NCI-H1436 (cell line): ENCODE data around the gene TXNRD2.
"Not testable (repeated sequence)": the region's sequence is repeated elsewhere in the genome, so short reads cannot be mapped to it uniquely, and the experiment has no call there.

Source experiments
- DNase-seq: peaks from one replicate; lab custom pipeline; 2025; lab: John Stamatoyannopoulos, UW

The TXNRD2 gene

DNA sequence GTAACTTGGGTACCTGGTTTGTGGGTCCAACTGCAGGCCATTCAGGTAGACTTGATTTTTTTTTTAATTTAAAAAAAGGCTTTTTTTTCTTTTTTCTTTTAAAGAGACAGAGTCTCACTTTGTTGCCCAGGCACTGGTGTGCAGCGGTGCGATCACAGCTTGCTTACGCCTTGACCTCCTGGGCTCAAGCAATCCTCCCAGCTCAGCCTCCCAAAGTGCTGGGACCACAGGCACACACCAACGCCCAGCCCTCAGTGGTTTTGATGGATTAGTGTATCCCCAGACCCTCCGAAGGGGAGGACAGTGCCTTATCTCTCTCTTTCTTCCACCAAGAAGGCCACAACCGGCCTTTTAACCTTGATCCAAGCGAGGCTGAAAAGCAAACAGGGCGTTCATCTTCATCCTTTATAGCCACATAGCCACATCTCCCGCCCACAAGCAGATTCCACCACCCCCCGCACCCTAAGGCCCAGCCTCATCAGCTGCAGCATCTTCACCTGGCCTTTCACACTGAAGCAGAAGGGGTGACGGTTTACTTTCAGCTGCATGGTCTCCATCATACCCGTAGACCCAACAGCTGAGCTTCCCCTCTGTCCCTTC is 17.6 kb downstream of the TXNRD2 start:
- no peak for DNase-seq

DNA sequence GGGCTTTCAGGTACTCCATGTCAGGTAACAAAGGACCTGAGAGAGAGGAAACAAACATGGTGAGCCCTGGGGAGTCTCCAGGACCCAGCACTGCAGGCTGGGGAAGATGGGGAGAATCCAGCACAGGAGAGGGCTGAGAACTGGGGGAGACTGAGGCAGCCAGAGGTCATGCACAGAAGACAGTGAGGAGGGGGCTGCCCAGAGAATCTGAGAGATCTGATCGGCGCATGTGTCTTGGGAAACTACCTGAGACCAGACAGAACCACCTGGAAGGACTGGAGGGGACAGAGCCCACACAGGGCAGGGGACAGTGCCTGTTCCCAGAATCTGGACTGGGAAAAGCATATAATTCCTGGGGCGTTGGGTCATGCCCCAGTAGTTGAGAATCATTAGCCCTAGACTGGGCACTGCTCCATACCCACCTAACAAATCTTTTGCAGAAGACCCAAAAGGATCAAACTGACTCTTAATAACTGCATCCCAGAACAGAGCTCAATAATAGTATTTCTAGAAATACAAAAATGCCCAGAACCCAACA is 20.0 kb downstream of the TXNRD2 start:
- no peak for DNase-seq

DNA sequence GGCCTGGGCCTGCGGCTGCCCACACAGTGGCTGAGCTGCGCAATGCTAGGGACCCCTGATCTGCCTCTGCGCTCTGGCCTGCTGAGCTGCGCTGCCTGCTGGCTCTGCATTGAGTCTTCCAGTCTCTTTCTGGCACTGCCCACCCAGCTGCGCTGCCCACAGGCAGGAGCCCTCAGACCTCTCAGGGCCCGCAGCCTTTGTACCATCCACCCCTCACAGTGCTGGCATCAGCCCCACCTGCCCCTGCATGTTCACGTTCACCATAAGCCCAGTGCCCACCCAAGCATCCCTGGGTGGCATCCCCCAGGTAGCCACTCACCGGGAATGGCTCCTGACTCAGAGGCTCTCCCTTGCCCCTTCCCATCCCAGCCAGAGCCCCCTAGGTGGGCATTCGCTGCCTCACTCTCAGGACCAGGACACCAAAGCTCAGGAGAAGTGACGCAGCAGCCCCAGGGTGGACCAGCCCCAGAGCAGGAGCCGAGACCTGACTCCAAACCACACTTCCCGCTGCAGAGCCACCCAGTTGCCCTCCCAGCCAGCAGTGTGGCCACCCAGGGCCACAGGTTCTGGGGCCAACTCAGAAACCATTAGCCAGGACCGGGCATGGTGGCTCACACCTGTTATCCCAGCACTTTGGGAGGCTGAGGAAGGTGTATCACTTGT is 21.8 kb downstream of the TXNRD2 start:
- no peak for DNase-seq

DNA sequence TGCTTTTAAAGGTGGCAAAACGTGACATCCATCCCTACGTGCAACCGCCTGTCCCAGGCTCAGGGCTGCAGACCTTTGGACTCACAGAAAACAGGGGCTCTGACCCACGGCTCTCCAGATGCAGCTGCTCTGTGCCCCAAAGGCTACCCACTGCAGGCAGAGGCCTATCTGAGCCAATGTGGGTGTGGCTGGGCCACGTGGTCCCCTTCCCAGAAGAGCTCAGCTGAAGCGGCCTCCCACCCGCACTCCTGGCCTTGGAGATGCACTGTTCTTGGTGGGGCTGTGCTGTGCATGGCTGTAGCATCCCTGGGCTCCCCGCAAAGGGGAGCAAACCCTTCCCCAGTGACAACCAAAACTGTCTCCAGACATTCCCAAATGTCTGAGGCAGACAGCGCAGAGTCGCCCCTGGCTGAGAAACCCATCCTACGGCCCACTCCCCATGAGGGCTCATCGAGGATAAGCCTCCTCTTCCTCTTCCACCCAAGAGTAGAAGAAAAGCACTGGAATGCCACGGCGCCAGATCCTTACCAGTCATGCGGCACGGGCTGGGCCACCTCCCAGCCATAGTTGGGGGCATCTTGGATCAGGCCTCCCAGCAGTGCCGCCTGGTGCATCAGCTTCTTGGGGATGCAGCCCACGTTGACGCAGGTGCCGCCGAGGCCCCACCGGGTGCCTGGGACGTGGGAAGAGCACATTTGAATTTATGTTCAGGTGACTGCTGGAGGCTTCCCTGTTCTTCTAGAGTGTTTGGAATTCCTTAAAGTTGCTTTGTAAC is 23.1 kb downstream of the TXNRD2 start:
- DNase-seq, result no peak

DNA sequence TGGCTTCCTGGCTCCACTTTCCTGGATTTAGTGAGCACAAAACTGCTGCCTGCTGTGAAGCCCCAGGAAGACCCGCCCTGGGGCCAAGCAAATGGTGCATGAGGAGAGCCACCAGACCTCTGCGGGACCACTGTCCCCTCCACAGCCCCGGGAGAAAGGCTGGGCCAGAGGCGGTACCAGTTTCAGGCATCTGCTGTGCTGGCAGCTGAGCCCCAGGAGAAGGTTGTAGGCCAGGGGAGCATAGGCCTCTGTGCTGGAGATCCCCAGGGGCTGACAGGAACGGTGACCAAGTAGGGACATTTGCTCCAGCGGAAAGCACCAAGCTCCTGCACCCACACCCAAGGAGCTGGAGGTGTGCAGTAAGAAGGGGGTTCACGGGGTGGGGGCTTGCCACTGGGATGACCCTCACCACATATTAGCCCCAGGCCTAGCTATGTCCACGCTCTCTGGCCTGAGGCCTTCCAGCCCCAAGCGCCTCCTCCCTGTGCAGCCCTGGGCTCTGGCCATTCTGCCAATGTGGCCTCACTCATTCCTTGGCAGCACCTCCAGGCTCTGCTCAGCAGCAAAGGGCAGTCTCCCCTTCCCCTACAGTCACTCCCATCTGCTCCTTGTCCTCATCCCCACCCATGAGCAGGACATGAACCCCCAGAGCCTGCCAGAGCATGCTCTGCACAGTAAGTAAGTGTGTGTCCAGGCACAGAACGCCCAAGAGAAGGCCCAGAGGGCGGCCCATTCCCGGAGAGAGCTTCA is 24.1 kb downstream of the TXNRD2 start:
- DNase-seq, result no peak

DNA sequence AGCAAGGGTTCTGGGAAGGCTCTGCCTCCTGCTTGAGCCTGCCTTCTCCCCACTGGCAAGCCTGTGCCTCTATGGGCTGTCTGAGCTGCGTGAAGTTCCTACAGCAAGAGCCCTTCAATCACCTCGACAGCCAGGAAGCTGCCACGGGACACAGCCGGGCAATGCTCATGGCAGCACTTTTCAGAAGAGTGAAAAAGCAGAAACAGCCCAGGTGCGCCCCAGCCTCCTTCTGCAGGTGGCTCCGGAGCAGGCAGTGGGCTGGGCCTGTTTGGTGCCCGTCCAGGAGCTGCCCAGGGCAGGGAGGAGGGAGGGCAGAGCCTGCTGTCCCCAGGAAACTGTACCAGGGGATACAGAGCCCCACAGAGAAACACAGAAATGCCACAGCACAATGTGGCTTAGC is 24.7 kb downstream of the TXNRD2 start:
- no peak for DNase-seq

DNA sequence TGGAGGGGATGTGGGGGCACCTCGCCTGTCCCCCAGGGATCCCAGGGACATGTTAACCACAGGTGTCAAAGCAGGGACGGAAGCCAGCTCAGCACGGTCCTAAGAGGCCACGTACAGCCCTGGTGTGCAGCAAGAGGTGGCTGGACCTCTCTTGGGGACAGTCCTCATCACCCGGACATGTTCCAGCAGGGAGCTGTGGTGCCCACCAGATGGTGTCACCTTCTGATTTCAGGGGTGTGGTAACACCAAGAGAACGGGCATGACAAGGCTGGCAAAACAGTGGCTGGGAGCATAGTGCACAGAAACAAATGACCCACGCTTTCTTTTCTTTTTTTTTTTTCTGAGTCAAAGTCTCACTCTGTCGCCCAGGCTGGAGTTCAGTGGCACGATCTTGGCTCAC is 25.6 kb downstream of the TXNRD2 start:
- no peak for DNase-seq

DNA sequence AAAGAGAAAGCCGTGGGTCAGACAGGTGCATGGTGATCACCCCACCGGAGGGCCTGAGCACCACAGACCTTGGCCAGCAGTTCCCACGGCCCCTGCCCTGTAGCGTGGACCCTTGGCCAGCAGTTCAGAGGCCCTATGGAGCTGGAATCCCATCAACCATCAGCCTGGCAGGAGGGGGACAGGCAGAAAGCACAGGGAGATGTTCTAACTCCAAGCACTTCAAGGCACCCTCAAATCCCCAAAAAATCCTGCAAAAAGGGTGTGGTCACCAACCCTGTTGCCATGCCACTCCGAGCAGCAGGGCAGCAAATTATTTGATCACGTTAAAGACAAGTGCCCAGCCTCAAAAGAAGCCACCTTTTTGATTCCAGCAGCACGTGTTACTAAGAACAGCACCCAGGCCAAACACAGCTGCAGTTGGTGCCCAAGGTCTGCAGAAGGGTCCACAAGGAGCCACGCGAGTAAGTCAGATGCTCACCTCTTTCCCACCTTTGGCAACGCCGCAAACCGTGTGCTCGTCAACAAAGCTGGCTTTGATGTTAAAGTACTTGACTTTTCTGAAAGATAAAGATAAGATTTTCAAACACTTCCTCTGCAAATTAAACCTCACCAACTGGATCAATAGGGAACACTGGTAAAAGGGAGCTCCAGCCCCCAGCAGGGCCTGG is 26.2 kb downstream of the TXNRD2 start:
- DNase-seq, result no peak

DNA sequence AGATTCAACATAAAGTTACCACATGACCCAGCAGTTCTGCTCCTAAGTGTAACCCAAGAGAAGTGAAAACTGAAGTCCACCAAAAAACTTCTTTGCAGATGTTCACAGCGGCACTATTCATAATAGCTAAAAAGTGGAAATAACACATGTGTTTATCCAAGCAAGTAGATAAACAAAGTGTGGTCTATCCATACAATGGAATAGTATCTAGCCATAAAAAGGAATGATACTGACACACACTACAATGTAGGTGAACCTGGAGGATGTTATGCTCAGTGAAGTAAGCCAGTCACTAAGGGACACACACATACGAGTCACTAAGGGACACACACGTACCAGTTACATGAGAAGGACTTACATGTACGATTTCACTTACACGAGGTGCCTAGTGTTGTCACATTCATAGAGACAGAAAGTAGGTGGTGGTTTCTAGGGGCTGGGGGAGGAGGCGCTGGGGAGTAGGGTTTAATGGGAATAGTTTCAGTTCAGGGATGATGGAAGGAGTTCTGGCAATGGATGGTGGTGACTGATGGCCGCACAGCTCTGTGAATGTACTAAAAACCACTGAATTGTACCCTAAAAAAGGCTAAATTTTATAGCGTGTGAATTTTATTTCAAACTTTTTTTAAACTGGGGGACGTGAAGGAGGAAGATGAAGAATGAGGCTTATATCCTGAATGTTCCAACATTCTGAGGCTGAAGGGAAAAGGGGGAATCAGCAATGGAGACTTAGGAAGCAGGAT is 27.2 kb downstream of the TXNRD2 start:
- DNase-seq, result no peak

DNA sequence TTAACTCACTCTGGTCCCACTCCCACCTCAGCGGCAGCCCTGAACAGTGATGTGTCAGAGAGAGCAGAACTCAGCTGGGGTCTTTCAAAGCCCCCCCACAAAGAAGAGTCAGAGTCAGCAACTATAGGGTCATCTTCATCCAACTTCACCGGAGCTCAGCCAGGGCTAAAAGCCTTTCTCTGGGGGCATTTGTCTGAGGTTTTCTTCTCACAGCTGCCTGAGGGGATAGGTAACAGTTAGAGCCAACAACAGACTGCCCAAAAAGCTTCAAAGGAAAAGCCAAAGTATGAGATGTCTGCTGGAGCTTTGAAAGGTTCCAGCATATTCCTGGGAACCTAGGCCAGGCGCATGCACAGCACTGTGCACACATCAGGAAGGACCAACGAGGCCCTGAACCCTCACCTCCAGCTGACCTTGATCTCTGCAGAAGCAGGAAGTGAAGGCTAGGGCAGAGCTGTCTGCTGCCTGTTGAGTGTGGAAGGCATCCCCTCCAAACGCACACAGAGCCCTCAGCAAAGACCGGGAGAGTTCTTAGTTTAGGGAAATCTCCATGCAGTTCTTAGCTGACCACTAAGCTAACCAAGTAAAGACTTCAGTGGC is 28.2 kb downstream of the TXNRD2 start:
- DNase-seq, result no peak

DNA sequence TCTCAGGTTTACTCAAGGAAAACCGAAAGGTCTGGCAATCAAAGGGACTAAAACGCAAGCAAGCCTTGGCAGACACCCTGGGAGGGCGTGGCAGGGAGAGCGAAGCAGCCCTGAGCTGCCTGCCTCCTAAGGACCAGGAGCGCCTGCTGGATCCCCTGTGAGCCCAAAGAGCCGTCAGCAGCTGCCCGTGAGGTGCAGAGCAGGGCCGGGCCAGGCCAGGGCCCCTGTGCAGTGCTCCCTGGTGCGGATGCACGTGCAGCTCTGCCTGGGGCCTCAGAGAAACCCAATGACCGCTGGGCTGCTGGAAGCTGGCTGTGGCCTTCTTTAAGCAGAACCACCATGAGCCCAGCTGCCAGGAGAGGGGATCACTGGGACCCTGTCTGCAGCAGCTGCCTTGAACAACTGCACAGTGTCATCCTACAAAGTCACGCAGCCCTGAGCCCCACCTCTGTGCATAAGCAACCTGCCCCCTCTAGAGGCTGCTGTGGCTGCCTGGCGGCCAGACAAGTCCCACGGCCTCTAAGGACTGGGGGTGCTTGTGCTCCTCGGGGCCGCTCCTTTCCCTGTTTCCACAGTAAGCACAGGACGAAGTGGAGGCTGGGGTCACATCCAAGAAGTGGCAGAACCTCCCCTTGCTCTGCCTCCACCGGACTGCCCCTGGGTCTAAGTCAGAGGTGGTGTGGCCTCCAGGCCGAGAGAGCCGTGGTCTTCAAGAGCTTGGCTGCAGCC is 29.2 kb downstream of the TXNRD2 start:
- DNase-seq, result no peak

DNA sequence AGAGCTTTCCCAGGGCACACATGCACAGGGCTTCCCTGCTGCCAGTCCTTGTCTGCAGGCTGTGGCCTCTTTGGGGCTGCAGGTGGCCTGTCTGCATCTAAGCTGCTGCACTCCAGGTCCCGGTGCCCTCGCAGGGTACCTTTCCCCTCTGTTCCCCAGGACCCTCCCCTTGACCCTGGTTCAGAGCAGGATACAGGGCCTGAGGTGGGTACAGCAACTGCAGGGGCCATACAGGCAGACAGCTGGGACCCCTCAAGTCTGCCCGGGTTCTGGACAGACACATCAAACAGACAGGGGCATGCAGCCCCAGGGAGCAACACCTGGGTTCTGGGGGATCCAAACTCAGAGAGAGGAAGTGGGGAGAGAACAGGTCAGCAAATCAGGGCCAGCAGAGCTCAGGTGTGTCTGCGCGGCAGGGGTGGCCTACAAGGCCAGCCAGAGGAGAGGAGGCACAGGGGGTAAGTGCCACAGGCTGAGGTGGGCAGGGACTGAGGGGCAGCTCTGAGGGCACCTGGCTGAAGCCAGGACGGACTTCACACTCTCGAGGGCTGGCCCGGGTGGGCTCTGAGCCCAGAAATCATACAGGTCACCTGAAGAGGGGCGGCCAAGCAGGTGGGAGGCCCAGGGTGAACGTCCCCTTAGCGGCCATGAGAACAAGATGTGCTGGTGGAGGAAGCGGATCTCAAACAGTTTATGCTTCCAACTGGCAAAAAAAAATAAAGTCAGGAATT is 29.9 kb downstream of the TXNRD2 start:
- no peak for DNase-seq

DNA sequence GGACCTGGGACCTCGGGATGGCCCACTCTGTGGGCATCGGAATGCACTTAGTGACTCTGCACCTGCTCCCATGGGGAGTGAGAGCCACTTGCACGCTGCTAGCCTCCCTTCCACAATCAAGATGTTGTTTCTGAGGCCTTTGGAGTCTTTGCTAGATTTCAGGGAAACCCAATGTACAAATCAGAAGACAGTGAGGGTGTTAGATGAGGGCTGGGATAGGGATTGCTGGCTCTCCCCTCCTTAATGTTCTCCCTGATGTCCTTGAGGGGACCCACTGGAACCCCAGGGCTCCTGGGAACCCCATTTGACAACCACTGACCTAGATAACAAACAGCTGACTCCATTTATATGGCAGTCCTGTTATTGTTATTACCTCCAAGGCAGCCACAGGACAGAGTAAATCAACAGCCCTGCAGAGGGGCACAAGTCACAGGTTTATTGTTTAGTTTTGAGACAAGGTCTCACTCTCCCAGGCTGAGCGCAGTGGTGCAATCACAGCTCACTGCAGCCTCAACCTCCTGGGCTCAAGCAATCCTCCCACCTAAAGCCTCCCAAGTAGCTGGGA is 31.4 kb downstream of the TXNRD2 start:
- DNase-seq, result no peak

DNA sequence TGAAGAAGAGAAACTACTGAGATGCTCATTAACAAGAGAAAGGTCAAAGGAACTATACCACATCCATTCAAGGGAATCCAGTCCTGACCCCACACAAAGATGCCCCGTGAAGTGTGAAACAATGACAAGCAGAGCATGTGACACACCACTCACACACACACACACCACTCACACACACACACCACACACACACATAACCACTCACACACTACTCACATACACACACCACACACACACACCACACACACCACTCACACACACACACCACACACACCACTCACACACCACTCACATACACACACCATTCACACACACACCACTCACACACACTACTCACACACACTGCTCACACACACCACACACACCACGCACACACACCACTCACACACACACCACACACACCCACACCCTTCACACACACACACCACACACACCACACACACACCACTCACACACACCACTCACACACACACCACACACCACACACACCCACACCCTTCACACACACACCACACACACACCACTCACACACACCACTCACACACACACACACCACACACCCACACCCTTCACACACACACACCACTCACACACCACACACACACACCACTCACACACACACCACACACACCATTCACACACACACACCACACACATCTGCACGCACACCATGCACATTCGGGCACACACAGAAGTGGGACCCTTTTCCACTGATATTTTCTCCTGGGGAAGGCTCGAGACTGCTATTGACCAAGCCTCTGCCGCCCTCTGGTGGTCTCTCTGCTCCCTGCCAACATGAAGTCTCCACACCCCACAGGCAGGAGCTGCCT is 32.1 kb downstream of the TXNRD2 start:
- peak; percentile 74 for DNase-seq

DNA sequence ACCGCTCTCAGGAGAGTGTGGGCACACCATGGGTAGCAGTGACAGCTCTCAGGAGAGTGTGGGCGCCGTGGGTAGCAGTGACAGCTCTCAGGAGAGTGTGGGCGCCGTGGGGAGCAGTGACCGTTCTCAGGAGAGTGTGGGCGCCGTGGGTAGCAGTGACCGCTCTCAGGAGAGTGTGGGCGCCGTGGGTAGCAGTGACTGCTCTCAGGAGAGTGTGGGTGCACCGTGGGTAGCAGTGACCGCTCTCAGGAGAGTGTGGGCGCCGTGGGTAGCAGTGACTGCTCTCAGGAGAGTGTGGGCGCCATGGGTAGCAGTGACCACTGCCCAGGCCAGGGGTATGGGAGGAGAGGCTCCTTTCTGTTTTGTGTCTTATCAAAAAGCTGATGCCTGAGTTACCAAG is 33.7 kb downstream of the TXNRD2 start:
- DNase-seq, result not testable (repeated sequence)

DNA sequence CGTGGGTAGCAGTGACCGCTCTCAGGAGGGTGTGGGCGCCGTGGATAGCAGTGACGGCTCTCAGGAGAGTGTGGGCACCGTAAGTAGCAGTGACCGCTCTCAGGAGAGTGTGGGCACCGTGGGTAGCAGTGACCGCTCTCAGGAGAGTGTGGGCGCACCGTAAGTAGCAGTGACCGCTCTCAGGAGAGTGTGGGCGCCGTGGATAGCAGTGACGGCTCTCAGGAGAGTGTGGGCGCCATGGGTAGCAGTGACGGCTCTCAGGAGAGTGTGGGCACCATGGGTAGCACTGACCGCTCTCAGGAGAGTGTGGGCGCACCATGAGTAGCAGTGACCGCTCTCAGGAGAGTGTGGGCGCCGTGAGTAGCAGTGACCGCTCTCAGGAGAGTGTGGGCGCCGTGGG is 34.8 kb downstream of the TXNRD2 start:
- not testable (repeated sequence) for DNase-seq

DNA sequence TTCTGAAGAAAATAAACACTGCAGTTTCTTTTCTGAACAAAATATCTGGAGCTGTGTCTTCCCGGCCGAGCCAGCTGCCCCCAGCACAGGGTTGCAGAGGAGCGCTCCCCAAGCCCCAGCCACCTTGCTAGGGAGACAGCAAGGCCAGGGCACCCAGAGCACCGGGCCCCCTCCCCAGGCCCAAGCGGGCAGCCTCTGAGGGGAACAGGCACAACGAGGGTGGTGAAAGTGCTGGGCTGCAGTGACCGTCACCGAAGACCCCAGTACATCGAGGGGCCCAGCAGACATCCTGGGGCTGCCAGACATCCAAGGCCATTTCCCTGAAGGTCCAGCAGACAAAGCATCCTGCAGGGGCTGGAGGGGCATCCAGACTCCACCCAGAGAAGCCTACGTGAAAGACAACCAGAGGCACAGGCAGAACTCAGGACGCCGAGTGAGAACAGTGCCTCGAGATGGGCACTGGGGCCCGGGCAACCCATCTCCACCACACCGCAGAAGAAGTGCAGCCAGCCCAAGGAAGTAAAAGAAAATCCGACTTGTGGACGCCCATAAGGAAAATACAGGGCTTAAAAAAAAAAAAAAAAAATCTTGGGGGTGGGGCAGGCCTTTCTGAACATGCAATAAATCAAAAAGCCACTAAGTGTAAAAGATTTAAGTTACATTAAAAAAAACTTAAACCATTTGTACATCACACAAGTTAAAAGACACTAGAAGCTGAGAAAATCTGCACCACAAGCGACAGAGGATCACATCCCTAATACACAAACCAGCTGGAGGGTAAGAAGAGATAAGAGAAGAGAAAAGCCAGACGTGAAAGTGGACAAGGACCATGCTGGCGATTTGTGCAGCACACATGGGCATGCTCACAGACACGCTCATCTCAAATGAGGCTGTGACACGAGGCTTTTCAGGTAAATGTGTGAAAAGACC is 36.0 kb downstream of the TXNRD2 start:
- no peak for DNase-seq
